ENCODE results near the gene MFAP1.
"Not testable (repeated sequence)": the region's sequence is repeated elsewhere in the genome, so short reads cannot be mapped to it uniquely, and the experiment has no call there.

Gene MFAP1

GRCh38 chr15:43824302-43825246, at the start of gene MFAP1:
Gene MFAP1 (minus strand): TSS chr15:43824690. CDS start chr15:43824569, 121 bp downstream.
- in situ Hi-C loops (cut with MboI; ENCODE audit: low sequenced_read_pairs) = no loop called here

GRCh38 chr15:43873651-43874050, 49.2 kb upstream of the MFAP1 start:
- in situ Hi-C loops (cut with MboI; ENCODE audit: low sequenced_read_pairs) = no loop called here

GRCh38 chr15:43872416-43873020, 48.0 kb upstream of the MFAP1 start:
- in situ Hi-C loops (cut with MboI; ENCODE audit: low sequenced_read_pairs) = no loop called here

GRCh38 chr15:43871835-43872234, 47.3 kb upstream of the MFAP1 start:
- in situ Hi-C loops (cut with MboI; ENCODE audit: low sequenced_read_pairs) = no loop called here

GRCh38 chr15:43868406-43868805, 43.9 kb upstream of the MFAP1 start:
- in situ Hi-C loops (cut with MboI; ENCODE audit: low sequenced_read_pairs) = no loop called here

GRCh38 chr15:43867096-43867495, 42.6 kb upstream of the MFAP1 start:
- in situ Hi-C loops (cut with MboI; ENCODE audit: low sequenced_read_pairs) = no loop called here

GRCh38 chr15:43866636-43867035, 42.1 kb upstream of the MFAP1 start:
- in situ Hi-C loops (cut with MboI; ENCODE audit: low sequenced_read_pairs) = not testable (repeated sequence)

- in situ Hi-C loops (cut with MboI; ENCODE audit: low sequenced_read_pairs) = no loop called here
Measured at GRCh38 chr15:43859546-43859945, 35.1 kb upstream of the MFAP1 start.

GRCh38 chr15:43854801-43855200, 30.3 kb upstream of the MFAP1 start:
- in situ Hi-C loops (cut with MboI; ENCODE audit: low sequenced_read_pairs) = no loop called here

GRCh38 chr15:43852607-43853006, 28.1 kb upstream of the MFAP1 start:
- in situ Hi-C loops (cut with MboI; ENCODE audit: low sequenced_read_pairs) = no loop called here

- in situ Hi-C loops (cut with MboI; ENCODE audit: low sequenced_read_pairs) = no loop called here
Measured at GRCh38 chr15:43851251-43851650, 26.8 kb upstream of the MFAP1 start.

- in situ Hi-C loops (cut with MboI; ENCODE audit: low sequenced_read_pairs) = no loop called here
Measured at GRCh38 chr15:43845421-43845820, 20.9 kb upstream of the MFAP1 start.

GRCh38 chr15:43832485-43832884, 8.0 kb upstream of the MFAP1 start:
- in situ Hi-C loops (cut with MboI; ENCODE audit: low sequenced_read_pairs) = not testable (repeated sequence)

GRCh38 chr15:43831519-43832052, 7.1 kb upstream of the MFAP1 start:
- in situ Hi-C loops (cut with MboI; ENCODE audit: low sequenced_read_pairs) = not testable (repeated sequence)

- in situ Hi-C loops (cut with MboI; ENCODE audit: low sequenced_read_pairs) = not testable (repeated sequence)
Measured at GRCh38 chr15:43830691-43831275, 6.3 kb upstream of the MFAP1 start.

GRCh38 chr15:43829951-43830540, 5.6 kb upstream of the MFAP1 start:
- in situ Hi-C loops (cut with MboI; ENCODE audit: low sequenced_read_pairs) = not testable (repeated sequence)

- in situ Hi-C loops (cut with MboI; ENCODE audit: low sequenced_read_pairs) = no loop called here
Measured at GRCh38 chr15:43828061-43828657, 3.7 kb upstream of the MFAP1 start.

GRCh38 chr15:43826508-43827341, 2.2 kb upstream of the MFAP1 start, which contains the start of gene WDR76:
Gene WDR76 (plus strand): TSS chr15:43827002. CDS start chr15:43827033, 31 bp downstream.
- in situ Hi-C loops (cut with MboI; ENCODE audit: low sequenced_read_pairs) = no loop called here

- in situ Hi-C loops (cut with MboI; ENCODE audit: low sequenced_read_pairs) = no loop called here
Measured at GRCh38 chr15:43826029-43826507, 1.6 kb upstream of the MFAP1 start.

GRCh38 chr15:43825305-43825704, 815 bp upstream of the MFAP1 start:
- in situ Hi-C loops (cut with MboI; ENCODE audit: low sequenced_read_pairs) = not testable (repeated sequence)

All from hTERT RPE-1 (cell line).